Adrenal gland (tissue), 5 donors: ENCODE measurements around the gene PRKCB.

ENCODE experiments used
- CTCF ChIP-seq, 6 experiments: fragments of 450-650 bp in 4 of 6; fragments of 200-600 bp in 2 of 6; sonication (generic) in 1 of 6; IDR thresholded peaks; 1 replicate in 5 of 6; 2 replicates in 1 of 6; pipeline versions ENCODE4 v1.5.1 to v1.8.0; 2016 to 2021; ENCODE audit warnings: antibody characterized with exemption in 6 of 6, mild to moderate bottlenecking in 2 of 6, moderate library complexity in 1 of 6
- POLR2A ChIP-seq, 2 donors: fragments of 450-650 bp; IDR thresholded peaks; one replicate each; pipeline ENCODE4 v1.6.1; 2017; ENCODE audit warnings: antibody characterized with exemption in 2 of 2, mild to moderate bottlenecking in 2 of 2, moderate library complexity in 1 of 2
- donor health status: DM: no; HTN: no; CAD: no.

- TF ChIP-seq POLR2A (IDR thresholded peaks at IDR 0.05) (no peak), CTCF (IDR thresholded peaks at IDR 0.05) (no peak)
Observed at GRCh38 chr16:23941963-23942564, 106.3 kb downstream of the PRKCB start.
